Skin of body (tissue), 2 donors: Measurements from ENCODE around the gene CCSER1. TPM values are rescaled to one million over a fixed set of nuclear protein-coding genes. Genes with fewer than 3 reads are reported as not detected.
"Not testable (repeated sequence)": the region's sequence is repeated elsewhere in the genome, so short reads cannot be mapped to it uniquely, and the experiment has no call there.

Experiments
- DNase-seq: peaks from one replicate; lab custom pipeline; 2025; lab: John Stamatoyannopoulos, UW
- total RNA-seq: library from RNA; depleted of rRNA; stranded (reverse); fragments of >200 nt; gene quantifications from one replicate; pipeline ENCODE4 v1.2.3, GENCODE V29; 2014

Gene CCSER1
- total RNA-seq, 1 donor from 2014 or later: 12.3 TPM

- no peak for DNase-seq
These were observed 901.0 kb downstream of the CCSER1 start for GRCh38 chr4:91028228-91028627.

- DNase-seq: no peak
These were observed 904.6 kb downstream of the CCSER1 start for GRCh38 chr4:91031761-91032160.

- no peak for DNase-seq
These were observed 905.7 kb downstream of the CCSER1 start for GRCh38 chr4:91032725-91033445.

GRCh38 chr4:91035276-91035675, 908.1 kb downstream of the CCSER1 start:
- no peak for DNase-seq

GRCh38 chr4:91037951-91038350, 910.8 kb downstream of the CCSER1 start:
- no peak for DNase-seq

GRCh38 chr4:91057871-91058270, 930.7 kb downstream of the CCSER1 start:
- DNase-seq: no peak

GRCh38 chr4:91058345-91058744, 931.2 kb downstream of the CCSER1 start:
- DNase-seq: no peak

- DNase-seq: peak; percentile 70
These were observed 937.1 kb downstream of the CCSER1 start for GRCh38 chr4:91064157-91064853.

- no peak for DNase-seq
These were observed 937.9 kb downstream of the CCSER1 start for GRCh38 chr4:91065117-91065516.

- no peak for DNase-seq
These were observed 943.5 kb downstream of the CCSER1 start for GRCh38 chr4:91070736-91071135.

- DNase-seq: no peak
These were observed 949.0 kb downstream of the CCSER1 start for GRCh38 chr4:91076147-91076546.

- DNase-seq: no peak
These were observed 958.8 kb downstream of the CCSER1 start for GRCh38 chr4:91085961-91086360.

GRCh38 chr4:91087743-91088142, 960.5 kb downstream of the CCSER1 start:
- DNase-seq: no peak

- DNase-seq: no peak
These were observed 962.0 kb downstream of the CCSER1 start for GRCh38 chr4:91089178-91089577.

GRCh38 chr4:91092398-91092980, 965.3 kb downstream of the CCSER1 start:
- DNase-seq: no peak

- not testable (repeated sequence) for DNase-seq
These were observed 967.0 kb downstream of the CCSER1 start for GRCh38 chr4:91094220-91094619.

GRCh38 chr4:91099666-91100065, 972.5 kb downstream of the CCSER1 start:
- DNase-seq: no peak

- DNase-seq: no peak
These were observed 981.6 kb downstream of the CCSER1 start for GRCh38 chr4:91108751-91109150.

GRCh38 chr4:91111556-91111955, 984.4 kb downstream of the CCSER1 start:
- DNase-seq: no peak

GRCh38 chr4:91113130-91113706, 986.0 kb downstream of the CCSER1 start:
- DNase-seq: no peak

GRCh38 chr4:91114386-91114785, 987.2 kb downstream of the CCSER1 start:
- no peak for DNase-seq

GRCh38 chr4:91116861-91117260, 989.7 kb downstream of the CCSER1 start:
- no peak for DNase-seq
